Colonic mucosa (tissue), 4 donors: ENCODE data around the gene PLXNA2. TPM values are rescaled to one million over a fixed set of nuclear protein-coding genes. Genes with fewer than 3 reads are reported as not detected.

Experiments used
- DNase-seq: peaks from one replicate; pipeline ENCODE4 v3.0.0-alpha.2; 2020
- H3K27ac ChIP-seq: fragments of 200-600 bp; one replicate; pipeline ENCODE4 v1.8.0; 2021
- H3K27me3 ChIP-seq: fragments of 200-600 bp; one replicate; pipeline ENCODE4 v1.8.0; 2021
- H3K36me3 ChIP-seq: fragments of 200-600 bp; one replicate; pipeline ENCODE4 v1.8.0; 2021
- H3K4me1 ChIP-seq: fragments of 200-600 bp; one replicate; pipeline ENCODE4 v1.8.0; 2021; ENCODE audit warnings: mild to moderate bottlenecking
- H3K4me3 ChIP-seq: fragments of 200-600 bp; one replicate; pipeline ENCODE4 v1.8.0; 2021
- H3K9ac ChIP-seq, 2 donors: one replicate each; pipeline ENCODE4 v1.7.0; 2013; ENCODE audit warnings: control low read depth in 2 of 2, low read depth in 2 of 2, low read length in 2 of 2
- H3K9me3 ChIP-seq: fragments of 200-600 bp; one replicate; pipeline ENCODE4 v1.8.0; 2021
- CTCF ChIP-seq: fragments of 200-600 bp; IDR thresholded peaks from one replicate; pipeline ENCODE4 v1.8.0; 2022; ENCODE audit warnings: antibody characterized with exemption, mild to moderate bottlenecking
- intact Hi-C: fragments of 100-400 bp; cut with DNase I; formaldehyde crosslinking; loops from one replicate; pipeline ENCODE4 v1.14.1; 2022
- total RNA-seq, 2 donors: library from RNA; stranded (reverse); fragmentation: NEBNext Ultra II Directional in 1 of 2; extraction: Animal tissue kit (Norgen Biotek cat#: 25700) in 1 of 2; gene quantifications; one replicate each; pipeline ENCODE4 v1.2.1, GENCODE V29; 2021
- donor health status: healthy.
- donor health status: DM: no; HTN: no; CAD: no.
- donor health status: DM: no; HTN: no; CAD: no.

Gene PLXNA2
- total RNA-seq, 2 donors from 2014 or later = 46.1 to 81.6 TPM

GRCh38 chr1:208182880-208183645, 61.1 kb downstream of the PLXNA2 start:
- H3K27ac ChIP-seq = peak overlapping the region; percentile 82
- intact Hi-C loops = loop anchor here (10.0 kb wide), 1 partner anchor 52 kb away; no protein-coding TSS in a partner anchor
- DNase-seq = peak; percentile 66

GRCh38 chr1:208181364-208181763, 62.8 kb downstream of the PLXNA2 start:
- Histone ChIP-seq H3K36me3 (no peaks in the 10 kb centered on the region), H3K9me3 (no peaks in the 10 kb centered on the region), H3K4me1 (peaks cover 42% of the 10 kb centered on the region), H3K4me3 (no peak overlapping the region), H3K27ac (no peak overlapping the region), H3K27me3 (no peaks in the 10 kb centered on the region), H3K9ac (peak overlapping the region in 1 of 2 donors; percentile 32)
- DNase-seq = no peak
- intact Hi-C loops = loop anchor here (10.0 kb wide), 1 partner anchor 53 kb away; no protein-coding TSS in a partner anchor
- TF ChIP-seq CTCF = no peak

More at GRCh38 chr1:208182880-208183645, 61.1 kb downstream of the PLXNA2 start:
- no peaks in the 10 kb centered on the region for H3K9me3 ChIP-seq
- H3K4me3 ChIP-seq = no peak overlapping the region
- H3K4me1 ChIP-seq = peaks cover 38% of the 10 kb centered on the region
- H3K9ac ChIP-seq = peak overlapping the region in 1 of 2 donors; percentile 38
- no peaks in the 10 kb centered on the region for H3K36me3 ChIP-seq
- no peaks in the 10 kb centered on the region for H3K27me3 ChIP-seq
- no peak for TF ChIP-seq CTCF

- Histone ChIP-seq H3K27me3 (no peaks in the 10 kb centered on the region), H3K9me3 (no peaks in the 10 kb centered on the region), H3K4me1 (peaks cover 42% of the 10 kb centered on the region), H3K36me3 (no peaks in the 10 kb centered on the region), H3K4me3 (no peak overlapping the region), H3K9ac (peak overlapping the region in 1 of 2 donors; percentile 32), H3K27ac (no peak overlapping the region)
- TF ChIP-seq CTCF = no peak
- DNase-seq = no peak
- intact Hi-C loops = loop anchor here (10.0 kb wide), 1 partner anchor 54 kb away; no protein-coding TSS in a partner anchor
Measured at GRCh38 chr1:208180421-208180820, 63.8 kb downstream of the PLXNA2 start.

GRCh38 chr1:208179961-208180409, 64.2 kb downstream of the PLXNA2 start:
- Histone ChIP-seq H3K4me3 (no peak overlapping the region), H3K9me3 (no peaks in the 10 kb centered on the region), H3K4me1 (peaks cover 40% of the 10 kb centered on the region), H3K36me3 (no peaks in the 10 kb centered on the region), H3K27me3 (no peaks in the 10 kb centered on the region), H3K27ac (peak overlapping the region; percentile 76), H3K9ac (peak overlapping the region in 1 of 2 donors; percentile 32)
- DNase-seq = no peak
- no peak for TF ChIP-seq CTCF
- intact Hi-C loops = loop anchor here (10.0 kb wide), 1 partner anchor 55 kb away; no protein-coding TSS in a partner anchor

- peak; percentile 55 for DNase-seq
- H3K4me3 ChIP-seq = no peak overlapping the region
- peak overlapping the region in 1 of 2 donors; percentile 22 for H3K9ac ChIP-seq
- peaks cover 36% of the 10 kb centered on the region for H3K4me1 ChIP-seq
- no peaks in the 10 kb centered on the region for H3K9me3 ChIP-seq
- no peak for TF ChIP-seq CTCF
- H3K36me3 ChIP-seq = no peaks in the 10 kb centered on the region
- intact Hi-C loops = no loop called here
- H3K27me3 ChIP-seq = no peaks in the 10 kb centered on the region
- peak overlapping the region; percentile 76 for H3K27ac ChIP-seq
Measured at GRCh38 chr1:208179263-208179816, 64.8 kb downstream of the PLXNA2 start.
